Hepatocyte (in vitro differentiated cells): Measurements from ENCODE around the gene PCCA. TPM values are rescaled to one million over a fixed set of nuclear protein-coding genes. Genes with fewer than 3 reads are reported as not detected.

Experiments
- DNase-seq: peaks from one replicate; pipeline ENCODE4 v3.0.0-alpha.2; 2016; ENCODE audit warnings: low spot score
- H2AFZ ChIP-seq: fragments of 200-600 bp; sonication (generic); 2 replicates; pipeline ENCODE4 v1.6.0; 2016; ENCODE audit warnings: antibody characterized with exemption, mild to moderate bottlenecking
- H3K27ac ChIP-seq: fragments of 200-600 bp; sonication (generic); 2 replicates; pipeline ENCODE4 v1.5.1; 2016; ENCODE audit warnings: mild to moderate bottlenecking
- H3K27me3 ChIP-seq: fragments of 200-600 bp; sonication (generic); 2 replicates; pipeline ENCODE4 v1.6.1; 2016
- H3K36me3 ChIP-seq: fragments of 200-600 bp; sonication (generic); replicated peaks from 2 replicates; pipeline ENCODE4 v1.5.1; 2016; ENCODE audit warnings: low read depth; ENCODE audit not compliant: insufficient read depth
- H3K4me1 ChIP-seq: fragments of 200-600 bp; sonication (generic); 2 replicates; pipeline ENCODE4 v1.5.1; 2016; ENCODE audit warnings: mild to moderate bottlenecking, moderate library complexity; ENCODE audit not compliant: insufficient read depth
- H3K4me2 ChIP-seq: fragments of 200-600 bp; sonication (generic); 2 replicates; pipeline ENCODE4 v1.6.0; 2016
- H3K4me3 ChIP-seq: fragments of 200-600 bp; sonication (generic); 2 replicates; pipeline ENCODE4 v1.5.1; 2016; ENCODE audit warnings: mild to moderate bottlenecking
- H3K79me2 ChIP-seq: fragments of 200-600 bp; sonication (generic); 2 replicates; pipeline ENCODE4 v1.6.0; 2017; ENCODE audit warnings: mild to moderate bottlenecking
- H3K9me2 ChIP-seq: fragments of 200-600 bp; sonication (generic); replicated peaks from 2 replicates; pipeline ENCODE4 v1.6.0; 2017; ENCODE audit warnings: mild to moderate bottlenecking; ENCODE audit not compliant: insufficient read depth
- H3K9me3 ChIP-seq: fragments of 200-600 bp; sonication (generic); 2 replicates; pipeline ENCODE4 v1.5.1; 2016; ENCODE audit warnings: low read depth, mild to moderate bottlenecking
- H4K20me1 ChIP-seq: fragments of 200-600 bp; sonication (generic); 2 replicates; pipeline ENCODE4 v1.6.0; 2016; ENCODE audit warnings: mild to moderate bottlenecking; ENCODE audit not compliant: insufficient read depth, poor library complexity, severe bottlenecking
- EZH2 ChIP-seq: fragments of 200-600 bp; sonication (generic); IDR thresholded peaks from 2 replicates; pipeline ENCODE4 v1.6.1; 2016; ENCODE audit warnings: antibody characterized with exemption, mild to moderate bottlenecking, borderline replicate concordance
- EZH2phosphoT487 ChIP-seq: fragments of 200-600 bp; sonication (generic); IDR thresholded peaks from one replicate; pipeline ENCODE4 v1.6.1; 2018; ENCODE audit warnings: antibody characterized with exemption, mild to moderate bottlenecking, low read depth, moderate library complexity; ENCODE audit not compliant: unreplicated experiment, severe bottlenecking
- WGBS: methylation state at CpG from one replicate; pipeline ENCODE4 v1.1.6; 2016; ENCODE audit warnings: low lambda C conversion rate; ENCODE audit errors: missing lambda C conversion rate; 5-methylcytosine and 5-hydroxymethylcytosine counted together
- polyA plus RNA-seq: library from polyadenylated mRNA; unstranded; fragments of >200 nt; fragmentation: Nextera tagmentation; extraction: Ambion mirVana; gene quantifications from 2 replicates; pipeline ENCODE4 v1.2.1, GENCODE V29; 2016
- total RNA-seq: library from RNA; depleted of rRNA; stranded (reverse); fragments of >200 nt; gene quantifications from 2 replicates; pipeline ENCODE4 v1.2.3, GENCODE V29; 2014
- TF ChIP-seq, protein P1 (sequence below): fragments of 200-600 bp; sonication (generic); IDR thresholded peaks from 2 replicates; pipeline ENCODE4 v1.5.1; 2016; ENCODE audit warnings: antibody characterized with exemption, mild to moderate bottlenecking; ENCODE audit not compliant: poor library complexity

The PCCA gene
- total and polyA plus RNA-seq, 2 experiments from 2014 or later: 23.6 to 28.2 TPM

DNA sequence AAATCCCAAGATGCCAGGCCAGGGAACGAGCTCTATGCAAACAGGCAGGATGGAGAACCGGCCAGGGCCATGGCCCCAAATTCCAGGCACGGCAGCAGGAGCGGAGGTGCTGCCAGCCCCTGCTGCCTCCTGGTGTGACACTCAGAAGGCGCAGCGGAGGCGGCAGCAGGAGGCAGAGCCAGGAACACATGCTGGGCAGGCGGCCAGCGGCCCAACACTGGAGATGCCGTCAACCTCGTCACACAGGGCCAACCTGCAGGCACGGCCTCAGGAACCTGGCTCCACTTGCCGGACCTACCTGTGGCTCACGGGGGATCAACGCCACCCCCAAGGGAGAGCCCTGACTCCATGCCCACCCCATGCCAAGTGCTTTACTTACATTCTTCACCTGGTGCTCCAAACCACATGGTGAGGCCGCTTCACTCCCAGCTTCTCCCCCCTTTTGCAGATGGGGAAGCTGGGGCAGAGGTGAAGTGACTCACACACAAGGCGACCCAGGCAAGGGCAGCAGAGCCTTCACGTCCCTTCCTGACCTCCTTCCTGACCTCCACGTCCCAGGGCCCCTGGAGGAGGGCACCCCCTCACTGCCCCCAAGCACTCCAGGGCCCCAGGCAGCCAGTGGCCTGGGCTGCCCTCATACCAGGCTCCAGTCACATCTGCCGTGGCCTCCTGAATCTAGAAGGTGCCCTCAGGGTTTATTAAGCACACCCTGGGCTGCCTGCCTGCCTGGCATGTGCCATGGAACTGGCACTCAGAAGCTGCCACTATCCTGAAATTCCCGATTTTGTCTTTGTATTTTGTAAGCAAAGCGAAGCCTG lies 456.2 kb downstream of the PCCA start:
- TF ChIP-seq EZH2phosphoT487 (no peak), EZH2 (no peak)
- TF ChIP-seq, protein P1, sequence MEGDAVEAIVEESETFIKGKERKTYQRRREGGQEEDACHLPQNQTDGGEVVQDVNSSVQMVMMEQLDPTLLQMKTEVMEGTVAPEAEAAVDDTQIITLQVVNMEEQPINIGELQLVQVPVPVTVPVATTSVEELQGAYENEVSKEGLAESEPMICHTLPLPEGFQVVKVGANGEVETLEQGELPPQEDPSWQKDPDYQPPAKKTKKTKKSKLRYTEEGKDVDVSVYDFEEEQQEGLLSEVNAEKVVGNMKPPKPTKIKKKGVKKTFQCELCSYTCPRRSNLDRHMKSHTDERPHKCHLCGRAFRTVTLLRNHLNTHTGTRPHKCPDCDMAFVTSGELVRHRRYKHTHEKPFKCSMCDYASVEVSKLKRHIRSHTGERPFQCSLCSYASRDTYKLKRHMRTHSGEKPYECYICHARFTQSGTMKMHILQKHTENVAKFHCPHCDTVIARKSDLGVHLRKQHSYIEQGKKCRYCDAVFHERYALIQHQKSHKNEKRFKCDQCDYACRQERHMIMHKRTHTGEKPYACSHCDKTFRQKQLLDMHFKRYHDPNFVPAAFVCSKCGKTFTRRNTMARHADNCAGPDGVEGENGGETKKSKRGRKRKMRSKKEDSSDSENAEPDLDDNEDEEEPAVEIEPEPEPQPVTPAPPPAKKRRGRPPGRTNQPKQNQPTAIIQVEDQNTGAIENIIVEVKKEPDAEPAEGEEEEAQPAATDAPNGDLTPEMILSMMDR: no peak
- whole genome bisulfite sequencing: 95% methylated on average over 20 of the region's 22 CpGs
- no peak overlapping the region for H3K27ac ChIP-seq

DNA sequence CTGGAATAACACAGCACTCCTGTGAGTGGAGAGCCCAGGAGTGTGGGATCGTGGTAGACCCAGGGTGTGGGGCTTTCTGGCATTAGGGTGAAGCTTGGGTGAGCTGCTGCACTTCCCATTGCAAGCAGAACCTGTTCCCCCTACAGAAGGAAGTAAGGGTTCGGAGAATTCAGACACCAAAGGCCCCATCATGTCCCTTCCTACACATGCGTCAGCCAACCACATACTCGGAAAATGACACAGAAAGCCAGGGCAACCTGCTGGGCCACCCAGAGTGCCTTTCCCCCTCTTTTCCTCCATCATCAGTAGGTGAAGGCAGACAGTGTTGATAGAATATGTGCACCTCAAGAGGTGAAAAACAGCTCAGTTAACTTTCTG lies 456.8 kb downstream of the PCCA start:
- H2AFZ ChIP-seq: no peak overlapping the region
- H3K9me2 ChIP-seq: no peaks in the 10 kb centered on the region
- no peak for DNase-seq
- no peak overlapping the region for H3K4me3 ChIP-seq
- H3K4me1 ChIP-seq: peaks cover 9% of the 10 kb centered on the region
- no peak overlapping the region for H3K27ac ChIP-seq
- H3K9me3 ChIP-seq: no peaks in the 10 kb centered on the region
- WGBS: 96% methylated on average over 4 of the region's 4 CpGs
- no peaks in the 10 kb centered on the region for H3K27me3 ChIP-seq
- H3K36me3 ChIP-seq: no peaks in the 10 kb centered on the region
- H4K20me1 ChIP-seq: no peaks in the 10 kb centered on the region
- H3K79me2 ChIP-seq: no peaks in the 10 kb centered on the region
- TF ChIP-seq EZH2 (no peak), EZH2phosphoT487 (no peak)
- TF ChIP-seq, protein P1: no peak
- no peak overlapping the region for H3K4me2 ChIP-seq

More for the DNA sequence above, 456.2 kb downstream of the PCCA start:
- H3K4me1 ChIP-seq: peaks cover 14% of the 10 kb centered on the region
- H2AFZ ChIP-seq: no peak overlapping the region
- H3K36me3 ChIP-seq: no peaks in the 10 kb centered on the region
- no peaks in the 10 kb centered on the region for H3K9me2 ChIP-seq
- H3K27me3 ChIP-seq: no peaks in the 10 kb centered on the region
- no peak overlapping the region for H3K4me3 ChIP-seq
- H3K4me2 ChIP-seq: no peak overlapping the region
- DNase-seq: no peak
- H3K79me2 ChIP-seq: no peaks in the 10 kb centered on the region
- H3K9me3 ChIP-seq: no peaks in the 10 kb centered on the region
- no peaks in the 10 kb centered on the region for H4K20me1 ChIP-seq

DNA sequence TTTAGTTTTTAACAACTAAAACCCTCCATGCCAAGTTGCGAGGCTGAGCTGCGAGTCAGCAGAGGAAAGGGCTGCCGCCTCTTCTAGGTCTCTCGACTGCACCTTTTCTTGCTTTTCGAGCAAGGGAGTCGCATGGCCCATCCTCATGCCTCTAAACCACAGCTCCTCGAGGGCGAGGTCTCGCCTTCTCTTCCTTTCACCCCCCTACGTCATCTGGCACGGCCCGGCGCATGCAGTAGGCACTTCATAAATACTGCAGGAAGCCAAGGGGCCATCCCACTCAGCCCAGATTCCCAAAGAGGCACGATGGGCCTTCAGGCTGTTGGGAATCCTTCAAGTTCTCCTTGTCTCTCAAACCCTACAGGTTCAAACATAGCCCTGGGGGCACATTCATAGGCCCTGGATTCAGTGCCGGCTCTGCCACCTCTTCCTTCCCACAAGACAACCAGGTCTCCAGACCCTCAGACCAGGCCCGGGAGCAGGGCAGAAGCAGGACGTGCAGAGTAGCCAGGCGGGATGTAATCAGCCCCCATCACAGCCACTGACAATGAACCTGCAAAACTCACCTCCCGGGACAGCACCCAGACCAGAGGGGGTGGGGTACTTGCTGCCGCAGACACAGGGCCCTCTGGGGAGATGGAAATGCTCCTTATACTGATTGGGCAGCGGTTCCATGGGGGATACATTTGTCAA lies 458.0 kb downstream of the PCCA start:
- Histone ChIP-seq H3K9me2 (no peaks in the 10 kb centered on the region), H3K9me3 (no peaks in the 10 kb centered on the region), H3K4me1 (peaks cover 9% of the 10 kb centered on the region), H3K27me3 (no peaks in the 10 kb centered on the region), H3K79me2 (no peaks in the 10 kb centered on the region), H3K4me2 (no peak overlapping the region), H3K27ac (peak overlapping the region; percentile 67), H3K4me3 (no peak overlapping the region), H4K20me1 (no peaks in the 10 kb centered on the region), H3K36me3 (no peaks in the 10 kb centered on the region), H2AFZ (no peak overlapping the region)
- TF ChIP-seq EZH2: no peak
- TF ChIP-seq, protein P1: no peak
- TF ChIP-seq EZH2phosphoT487: no peak
- DNase-seq: no peak
- 90% methylated on average over 21 of the region's 21 CpGs for WGBS
